Hindlimb muscle (tissue), 1 donor: ENCODE measurements around the gene ISCU. TPM values are rescaled to one million over a fixed set of nuclear protein-coding genes. Genes with fewer than 3 reads are reported as not detected.

Experiments used
- polyA plus RNA-seq: library from polyadenylated mRNA; unstranded; fragments of 120-200 nt; gene quantifications from one replicate; pipeline ENCODE4 v1.2.1, GENCODE V29; 2013; ENCODE audit not compliant: insufficient read length

The ISCU gene
- polyA plus RNA-seq, 1 donor: 83.7 TPM

Other genes with a start within 250 kb of the ISCU start
- 4.5 TPM for gene CMKLR1, start 223.3 kb upstream of the ISCU start, polyA plus RNA-seq
- 1.6 TPM for gene FICD, start 47.3 kb upstream of the ISCU start, polyA plus RNA-seq
- 33.8 TPM for gene SART3, start 1.4 kb upstream of the ISCU start, polyA plus RNA-seq
- gene TMEM119, start 35.5 kb downstream of the ISCU start, polyA plus RNA-seq: 30.1 TPM
- 5.2 TPM for gene SELPLG, start 71.3 kb downstream of the ISCU start, polyA plus RNA-seq
- 68.7 TPM for gene CORO1C, start 168.9 kb downstream of the ISCU start, polyA plus RNA-seq